Left lung (tissue), 10 donors: ENCODE measurements around the gene PRUNE2. TPM values are rescaled to one million over a fixed set of nuclear protein-coding genes. Genes with fewer than 3 reads are reported as not detected.

Source experiments
- ATAC-seq: fragments of 200-7000 bp; cut with Tn5 transposase; one replicate; pipeline ENCODE4 v1.9.1; 2020; ENCODE audit warnings: moderate library complexity
- DNase-seq, 4 donors: peaks; one replicate each; pipeline ENCODE4 v3.0.0-alpha.2; 2013 to 2020
- H3K27ac ChIP-seq, 2 donors: fragments of 200-600 bp; sonication (generic) in 1 of 2; one replicate each; pipeline versions ENCODE4 v1.5.0 to v1.8.0; 2020 to 2021
- H3K27me3 ChIP-seq, 2 donors: fragments of 200-600 bp; sonication (generic) in 1 of 2; one replicate each; pipeline versions ENCODE4 v1.5.0 to v1.8.0; 2020 to 2021
- H3K36me3 ChIP-seq, 2 donors: fragments of 200-600 bp; sonication (generic) in 1 of 2; one replicate each; pipeline versions ENCODE4 v1.5.0 to v1.8.0; 2020 to 2021
- H3K4me1 ChIP-seq, 2 donors: fragments of 200-600 bp; one replicate each; pipeline ENCODE4 v1.8.0; 2021
- H3K4me3 ChIP-seq, 2 donors: fragments of 200-600 bp; sonication (generic) in 1 of 2; one replicate each; pipeline versions ENCODE4 v1.5.0 to v1.8.0; 2020 to 2021; ENCODE audit warnings: mild to moderate bottlenecking in 1 of 2
- H3K9me3 ChIP-seq, 2 donors: fragments of 200-600 bp; sonication (generic) in 1 of 2; one replicate each; pipeline versions ENCODE4 v1.5.0 to v1.8.0; 2020 to 2021
- intact Hi-C, 2 donors: fragments of 100-400 bp; cut with DNase I; formaldehyde crosslinking; loops; one replicate each; pipeline versions ENCODE4 v1.11.2 to v1.14.2; 2022
- polyA plus RNA-seq, 6 donors: library from polyadenylated mRNA; unstranded; fragments of 120-200 nt; gene quantifications; one replicate each; pipeline ENCODE4 v1.2.1, GENCODE V29; 2013; ENCODE audit not compliant: insufficient read length in 6 of 6
- total RNA-seq, 2 donors: library from RNA; stranded (reverse); fragmentation: NEBNext Ultra II Directional; extraction: Animal tissue kit (Norgen Biotek cat#: 25700); gene quantifications; one replicate each; pipeline ENCODE4 v1.2.1, GENCODE V29; 2021
- TF ChIP-seq, protein P1 (sequence below), 2 donors: fragments of 200-600 bp; sonication (generic) in 1 of 2; IDR thresholded peaks; one replicate each; pipeline versions ENCODE4 v1.5.0 to v1.8.0; 2021; ENCODE audit warnings: antibody characterized with exemption in 2 of 2
- donor health status: DM: no; HTN: yes; CAD: no.
- donor health status: DM: no; HTN: no; CAD: no.

PRUNE2 gene
- total and polyA plus RNA-seq, 8 donors: 2.0 to 17.7 (median 4.1) TPM

GRCh38 chr9:76610011-76610352 lies 295.9 kb downstream of the PRUNE2 start:
- TF ChIP-seq, protein P1, sequence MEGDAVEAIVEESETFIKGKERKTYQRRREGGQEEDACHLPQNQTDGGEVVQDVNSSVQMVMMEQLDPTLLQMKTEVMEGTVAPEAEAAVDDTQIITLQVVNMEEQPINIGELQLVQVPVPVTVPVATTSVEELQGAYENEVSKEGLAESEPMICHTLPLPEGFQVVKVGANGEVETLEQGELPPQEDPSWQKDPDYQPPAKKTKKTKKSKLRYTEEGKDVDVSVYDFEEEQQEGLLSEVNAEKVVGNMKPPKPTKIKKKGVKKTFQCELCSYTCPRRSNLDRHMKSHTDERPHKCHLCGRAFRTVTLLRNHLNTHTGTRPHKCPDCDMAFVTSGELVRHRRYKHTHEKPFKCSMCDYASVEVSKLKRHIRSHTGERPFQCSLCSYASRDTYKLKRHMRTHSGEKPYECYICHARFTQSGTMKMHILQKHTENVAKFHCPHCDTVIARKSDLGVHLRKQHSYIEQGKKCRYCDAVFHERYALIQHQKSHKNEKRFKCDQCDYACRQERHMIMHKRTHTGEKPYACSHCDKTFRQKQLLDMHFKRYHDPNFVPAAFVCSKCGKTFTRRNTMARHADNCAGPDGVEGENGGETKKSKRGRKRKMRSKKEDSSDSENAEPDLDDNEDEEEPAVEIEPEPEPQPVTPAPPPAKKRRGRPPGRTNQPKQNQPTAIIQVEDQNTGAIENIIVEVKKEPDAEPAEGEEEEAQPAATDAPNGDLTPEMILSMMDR (IDR thresholded peaks at IDR 0.05): no peak
- Histone ChIP-seq H3K27ac (no peak overlapping the region), H3K36me3 (no peaks in the 10 kb centered on the region), H3K4me3 (no peak overlapping the region), H3K9me3 (no peaks in the 10 kb centered on the region), H3K4me1 (peaks cover 0 to 33% of the 10 kb centered on the region in 2 donors), H3K27me3 (no peaks in the 10 kb centered on the region)
- ATAC-seq (peak; percentile 79), DNase-seq (peak in 3 of 4 donors; percentile 70 to 89 (median 74))
- intact Hi-C loops: no loop called here

GRCh38 chr9:76609285-76610010 lies 296.5 kb downstream of the PRUNE2 start:
- H3K36me3 ChIP-seq: no peaks in the 10 kb centered on the region
- H3K27ac ChIP-seq: no peak overlapping the region
- no peaks in the 10 kb centered on the region for H3K9me3 ChIP-seq
- ATAC-seq: no peak
- intact Hi-C loops: no loop called here
- H3K4me1 ChIP-seq: peaks cover 0 to 35% of the 10 kb centered on the region in 2 donors
- TF ChIP-seq, protein P1 (IDR thresholded peaks at IDR 0.05): no peak
- no peak for DNase-seq
- no peak overlapping the region for H3K4me3 ChIP-seq
- H3K27me3 ChIP-seq: no peaks in the 10 kb centered on the region

DNA sequence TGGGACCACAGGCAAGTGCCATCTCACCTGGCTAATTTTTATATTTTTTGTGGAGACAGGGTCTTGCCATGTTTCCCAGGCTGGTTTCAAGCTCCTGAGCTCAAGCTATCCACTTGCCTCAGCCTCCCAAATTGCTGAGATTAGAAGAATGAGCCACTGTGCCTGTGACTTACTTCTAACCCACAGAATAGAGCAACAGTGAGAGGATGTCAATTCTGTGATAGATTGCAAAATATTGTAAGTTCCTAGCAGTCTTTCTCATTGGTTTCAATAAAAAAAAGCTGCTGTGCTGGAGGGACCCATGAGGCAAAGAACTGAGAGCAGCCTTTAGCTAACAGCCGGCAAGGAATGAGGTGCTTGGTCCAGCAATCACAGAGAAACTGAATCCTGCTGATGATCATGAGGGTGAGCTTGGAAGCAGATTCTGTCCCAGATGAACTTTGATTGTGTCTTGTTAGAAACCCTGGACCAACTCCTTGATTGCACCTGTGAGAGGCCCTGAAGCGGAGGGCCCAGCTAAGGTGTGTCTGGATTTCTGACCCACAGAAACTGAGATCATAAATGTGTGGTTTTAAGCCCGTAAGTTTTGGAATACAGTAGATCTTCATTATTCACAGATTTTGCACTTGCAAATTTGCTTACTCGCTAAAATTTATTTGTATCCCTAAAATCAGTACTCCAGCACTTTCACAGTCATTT lies 297.2 kb downstream of the PRUNE2 start:
- Histone ChIP-seq H3K4me3 (no peak overlapping the region), H3K36me3 (no peaks in the 10 kb centered on the region), H3K27me3 (no peaks in the 10 kb centered on the region), H3K9me3 (no peaks in the 10 kb centered on the region), H3K4me1 (peaks cover 0 to 40% of the 10 kb centered on the region in 2 donors), H3K27ac (peak overlapping the region in 1 of 2 donors; percentile 46)
- DNase-seq (no peak), ATAC-seq (peak; percentile 19)
- intact Hi-C loops: no loop called here
- TF ChIP-seq, protein P1 (IDR thresholded peaks at IDR 0.05): no peak

GRCh38 chr9:76607730-76608436 lies 298.0 kb downstream of the PRUNE2 start:
- H3K27me3 ChIP-seq: no peaks in the 10 kb centered on the region
- H3K27ac ChIP-seq: peak overlapping the region in 1 of 2 donors; percentile 46

More at GRCh38 chr9:76607730-76608436, 298.0 kb downstream of the PRUNE2 start:
- Histone ChIP-seq H3K4me3 (no peak overlapping the region), H3K36me3 (no peaks in the 10 kb centered on the region), H3K9me3 (no peaks in the 10 kb centered on the region), H3K4me1 (peaks cover 0 to 42% of the 10 kb centered on the region in 2 donors)
- DNase-seq (no peak), ATAC-seq (no peak)
- intact Hi-C loops: no loop called here
- TF ChIP-seq, protein P1 (IDR thresholded peaks at IDR 0.05): no peak
